GM18909 (cell line): Measurements from ENCODE around the gene CCDC187.

ENCODE experiments used
- ATAC-seq: cut with Tn5 transposase; IDR thresholded peaks from one replicate; pipeline ENCODE4 v1.9.1; 2021; ENCODE audit warnings: mild to moderate bottlenecking; ENCODE audit not compliant: unreplicated experiment, poor library complexity

Gene CCDC187

GRCh38 chr9:136302527-136302926, 1.4 kb downstream of the CCDC187 start:
- ATAC-seq: no peak

- no peak for ATAC-seq
Observed at GRCh38 chr9:136300866-136301265, 3.0 kb downstream of the CCDC187 start.

- ATAC-seq: no peak
Observed at GRCh38 chr9:136300016-136300545, 3.8 kb downstream of the CCDC187 start.

GRCh38 chr9:136299541-136299940, 4.4 kb downstream of the CCDC187 start:
- ATAC-seq: no peak

GRCh38 chr9:136299116-136299515, 4.8 kb downstream of the CCDC187 start:
- ATAC-seq: no peak

- ATAC-seq: no peak
Observed at GRCh38 chr9:136297766-136298735, 5.8 kb downstream of the CCDC187 start.

- ATAC-seq: no peak
Observed at GRCh38 chr9:136297016-136297691, 6.7 kb downstream of the CCDC187 start.

GRCh38 chr9:136296434-136297015, 7.4 kb downstream of the CCDC187 start:
- no peak for ATAC-seq

- ATAC-seq: no peak
Observed at GRCh38 chr9:136295542-136296433, 8.1 kb downstream of the CCDC187 start.

GRCh38 chr9:136295055-136295454, 8.8 kb downstream of the CCDC187 start:
- no peak for ATAC-seq

GRCh38 chr9:136294437-136294836, 9.5 kb downstream of the CCDC187 start:
- ATAC-seq: no peak

GRCh38 chr9:136293476-136294077, 10.3 kb downstream of the CCDC187 start:
- ATAC-seq: no peak

- no peak for ATAC-seq
Observed at GRCh38 chr9:136292591-136293448, 11.1 kb downstream of the CCDC187 start.

GRCh38 chr9:136292026-136292538, 11.8 kb downstream of the CCDC187 start:
- ATAC-seq: no peak

- ATAC-seq: no peak
Observed at GRCh38 chr9:136291306-136292025, 12.4 kb downstream of the CCDC187 start.

GRCh38 chr9:136290508-136291000, 13.3 kb downstream of the CCDC187 start:
- ATAC-seq: no peak

GRCh38 chr9:136289651-136290507, 14.0 kb downstream of the CCDC187 start:
- no peak for ATAC-seq
